Skeletal muscle satellite cell (primary cell): Measurements from ENCODE around the gene MCM10.
"Not testable (repeated sequence)": the region's sequence is repeated elsewhere in the genome, so short reads cannot be mapped to it uniquely, and the experiment has no call there.

Experiments
- H3K27me3 ChIP-seq: 2 replicates; pipeline ENCODE4 v1.7.0; 2013; ENCODE audit warnings: low read length; ENCODE audit not compliant: control insufficient read depth, insufficient read depth
- H3K36me3 ChIP-seq: 2 replicates; pipeline ENCODE4 v1.7.0; 2013; ENCODE audit warnings: mild to moderate bottlenecking, control low read depth, low read length; ENCODE audit not compliant: insufficient read depth
- H3K4me1 ChIP-seq: 2 replicates; pipeline ENCODE4 v1.7.0; 2013; ENCODE audit warnings: low read length; ENCODE audit not compliant: control insufficient read depth, insufficient read depth
- H3K4me2 ChIP-seq: 2 replicates; pipeline ENCODE4 v1.7.0; 2013; ENCODE audit warnings: mild to moderate bottlenecking, low read length
- H3K4me3 ChIP-seq: 2 replicates; pipeline ENCODE4 v1.7.0; 2013; ENCODE audit warnings: low read length
- H3K9ac ChIP-seq: 2 replicates; pipeline ENCODE4 v1.7.0; 2013; ENCODE audit warnings: mild to moderate bottlenecking, low read depth, low read length, moderate library complexity
- H3K9me3 ChIP-seq: replicated peaks from 2 replicates; pipeline ENCODE4 v1.7.0; 2013; ENCODE audit warnings: mild to moderate bottlenecking, control low read depth, low read length
- small RNA-seq: library from RNA; depleted of rRNA; stranded (forward); fragments of <200 nt; gene quantifications from one replicate; pipeline ENCODE3, GENCODE V24; 2012

MCM10 gene

GRCh38 chr10:13239923-13240322 is 78.6 kb downstream of the MCM10 start:
- H3K9ac ChIP-seq = no peak overlapping the region
- no peaks in the 10 kb centered on the region for H3K36me3 ChIP-seq
- H3K9me3 ChIP-seq = no peaks in the 10 kb centered on the region
- H3K4me2 ChIP-seq = no peak overlapping the region
- H3K4me1 ChIP-seq = no peaks in the 10 kb centered on the region
- peaks cover 5% of the 10 kb centered on the region for H3K27me3 ChIP-seq
- H3K4me3 ChIP-seq = no peak overlapping the region

GRCh38 chr10:13241613-13242012 is 80.3 kb downstream of the MCM10 start:
- Histone ChIP-seq H3K36me3 (no peaks in the 10 kb centered on the region), H3K4me2 (no peak overlapping the region), H3K27me3 (peaks cover 5% of the 10 kb centered on the region), H3K4me3 (no peak overlapping the region), H3K4me1 (no peaks in the 10 kb centered on the region), H3K9me3 (no peaks in the 10 kb centered on the region), H3K9ac (no peak overlapping the region)

GRCh38 chr10:13242260-13242659 is 80.9 kb downstream of the MCM10 start:
- H3K4me2 ChIP-seq, H3K9ac ChIP-seq, H3K27me3 ChIP-seq: not testable (repeated sequence)

GRCh38 chr10:13247246-13247645 is 85.9 kb downstream of the MCM10 start:
- H3K9me3 ChIP-seq = no peaks in the 10 kb centered on the region
- no peak overlapping the region for H3K4me2 ChIP-seq
- no peak overlapping the region for H3K4me3 ChIP-seq
- H3K27me3 ChIP-seq = no peaks in the 10 kb centered on the region
- no peaks in the 10 kb centered on the region for H3K4me1 ChIP-seq
- no peaks in the 10 kb centered on the region for H3K36me3 ChIP-seq
- H3K9ac ChIP-seq = no peak overlapping the region

More at GRCh38 chr10:13242260-13242659, 80.9 kb downstream of the MCM10 start:
- not testable (repeated sequence) for H3K9me3 ChIP-seq, H3K36me3 ChIP-seq, H3K4me3 ChIP-seq, H3K4me1 ChIP-seq

- no peaks in the 10 kb centered on the region for H3K9me3 ChIP-seq
- H3K27me3 ChIP-seq = no peaks in the 10 kb centered on the region
- H3K4me1 ChIP-seq = no peaks in the 10 kb centered on the region
- H3K4me2 ChIP-seq = no peak overlapping the region
- H3K36me3 ChIP-seq = no peaks in the 10 kb centered on the region
- no peak overlapping the region for H3K4me3 ChIP-seq
- no peak overlapping the region for H3K9ac ChIP-seq
These were observed 86.4 kb downstream of the MCM10 start for GRCh38 chr10:13247784-13248183.

- H3K27me3 ChIP-seq = peaks cover 19% of the 10 kb centered on the region
- no peak overlapping the region for H3K9ac ChIP-seq
- no peak overlapping the region for H3K4me2 ChIP-seq
- H3K4me1 ChIP-seq = no peaks in the 10 kb centered on the region
- no peaks in the 10 kb centered on the region for H3K9me3 ChIP-seq
- H3K4me3 ChIP-seq = no peak overlapping the region
- no peaks in the 10 kb centered on the region for H3K36me3 ChIP-seq
These were observed 92.4 kb downstream of the MCM10 start for GRCh38 chr10:13253726-13254125.

GRCh38 chr10:13256627-13257026 is 95.3 kb downstream of the MCM10 start:
- H3K9me3 ChIP-seq = no peaks in the 10 kb centered on the region
- no peak overlapping the region for H3K4me2 ChIP-seq
- H3K4me1 ChIP-seq = no peaks in the 10 kb centered on the region
- H3K27me3 ChIP-seq = peaks cover 19% of the 10 kb centered on the region
- no peak overlapping the region for H3K4me3 ChIP-seq
- H3K36me3 ChIP-seq = no peaks in the 10 kb centered on the region
- H3K9ac ChIP-seq = no peak overlapping the region

GRCh38 chr10:13257621-13258140 is 96.3 kb downstream of the MCM10 start:
- H3K36me3 ChIP-seq = no peaks in the 10 kb centered on the region
- H3K9ac ChIP-seq = no peak overlapping the region
- no peak overlapping the region for H3K4me3 ChIP-seq
- no peaks in the 10 kb centered on the region for H3K9me3 ChIP-seq
- H3K4me1 ChIP-seq = no peaks in the 10 kb centered on the region
- peaks cover 24% of the 10 kb centered on the region for H3K27me3 ChIP-seq
- no peak overlapping the region for H3K4me2 ChIP-seq

Small RNAs within 50 kb of the gene (small RNA-seq; reads per million reads assigned to genes)
- gene RNU6-6P = 0.21 reads per million
